Body of pancreas (tissue), 4 donors: ENCODE results near the gene MYEOV. TPM values are rescaled to one million over a fixed set of nuclear protein-coding genes. Genes with fewer than 3 reads are reported as not detected.

Experiments used
- ATAC-seq: fragments of 150-250 bp; one replicate; pipeline ENCODE4 v1.9.1; 2016
- DNase-seq, 4 donors: peaks; one replicate each; pipeline ENCODE4 v3.0.0-alpha.2; 2019
- H3K27ac ChIP-seq, 4 donors: fragments of 200-600 bp; sonication (generic); 1 replicate in 3 of 4; 2 replicates in 1 of 4; pipeline versions ENCODE4 v1.5.1 to v1.6.1; 2016 to 2019; ENCODE audit warnings: mild to moderate bottlenecking in 1 of 4, mixed read lengths in 1 of 4, moderate library complexity in 1 of 4
- H3K27me3 ChIP-seq, 2 donors: fragments of 200-600 bp; sonication (generic); one replicate each; pipeline ENCODE4 v1.6.0; 2016; ENCODE audit warnings: mild to moderate bottlenecking in 1 of 2
- H3K36me3 ChIP-seq, 2 donors: fragments of 200-600 bp; sonication (generic); replicated peaks in 1 of 2; 2 replicates each; pipeline ENCODE4 v1.5.1; 2016; ENCODE audit warnings: low read depth in 2 of 2; ENCODE audit not compliant: insufficient read depth in 1 of 2
- H3K4me1 ChIP-seq: fragments of 200-600 bp; sonication (generic); one replicate; pipeline ENCODE4 v1.6.0; 2016
- H3K4me3 ChIP-seq, 2 donors: fragments of 200-600 bp; sonication (generic); 1 replicate in 1 of 2; 2 replicates in 1 of 2; pipeline ENCODE4 v1.5.1; 2016 to 2019
- H3K9me3 ChIP-seq, 3 donors: fragments of 200-600 bp; sonication (generic); 1 replicate in 2 of 3; 2 replicates in 1 of 3; pipeline ENCODE4 v1.5.1; 2016
- POLR2A ChIP-seq, 3 donors: fragments of 450-650 bp; IDR thresholded peaks; one replicate each; pipeline ENCODE4 v1.6.1; 2016; ENCODE audit warnings: antibody characterized with exemption in 3 of 3, mild to moderate bottlenecking in 2 of 3
- WGBS, 2 donors: methylation state at CpG; one replicate each; pipeline ENCODE4 v1.1.5; 2017; 5-methylcytosine and 5-hydroxymethylcytosine counted together
- intact Hi-C: fragments of 100-400 bp; cut with DNase I; formaldehyde crosslinking; loops from one replicate; pipeline ENCODE4 v1.15.1; 2023
- total RNA-seq, 2 donors: library from RNA; depleted of rRNA; stranded (reverse); fragments of >200 nt; gene quantifications; one replicate each; pipeline ENCODE4 v1.1.0, GENCODE V29; 2016
- TF ChIP-seq, protein P1 (sequence below), 7 experiments: fragments of 450-650 bp in 4 of 7; fragments of 200-600 bp in 3 of 7; sonication (generic) in 3 of 7; IDR thresholded peaks; one replicate each; pipeline ENCODE4 v1.5.1; 2016 to 2019; ENCODE audit warnings: antibody characterized with exemption in 7 of 7

The MYEOV gene
- total RNA-seq, 2 donors from 2014 or later: 2.3 to 7.0 TPM

DNA sequence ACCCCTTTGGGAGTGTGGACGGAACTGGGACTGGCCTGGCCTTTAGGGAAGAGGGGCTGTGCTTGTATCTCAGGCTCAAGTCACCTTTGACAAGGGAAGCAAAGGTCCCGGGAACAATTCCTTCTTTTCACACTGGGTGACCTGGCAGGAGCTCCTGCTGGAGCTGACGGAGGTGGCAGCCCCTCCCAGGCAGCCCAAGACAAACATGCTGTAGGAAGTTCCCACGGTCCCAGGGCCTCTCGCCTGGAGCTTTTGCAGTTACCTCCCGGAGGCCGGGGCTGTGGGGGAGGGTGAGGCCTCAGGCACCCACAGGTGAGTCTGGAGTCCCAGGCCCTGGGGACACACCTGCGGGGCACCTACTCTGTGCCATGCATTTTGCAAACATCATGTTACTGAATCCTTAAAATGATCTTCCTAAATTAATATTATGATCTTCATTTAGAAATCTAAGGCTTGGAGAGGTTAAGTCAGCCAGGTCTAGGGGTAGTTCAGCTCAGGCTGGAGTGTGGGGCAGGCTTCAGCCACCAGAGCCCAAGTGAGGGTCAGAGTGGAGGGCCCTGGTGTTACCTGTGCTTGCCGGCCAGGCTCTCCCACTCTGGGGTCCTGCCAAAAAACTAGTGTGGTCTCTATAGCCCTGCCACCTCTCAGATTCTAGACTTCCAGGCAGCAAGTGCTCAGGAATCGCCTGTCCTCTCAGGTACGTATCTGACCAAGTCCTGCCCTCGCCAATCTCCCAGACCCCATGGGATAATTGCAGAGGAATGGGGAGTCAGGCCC is 15.7 kb upstream of the MYEOV start:
- ATAC-seq (peak; percentile 65), DNase-seq (peak; percentile 87 to 96 (median 95))
- no peaks in the 10 kb centered on the region for H3K27me3 ChIP-seq
- H3K9me3 ChIP-seq: no peaks in the 10 kb centered on the region
- peak overlapping the region; percentile 88 to 97 (median 90) for H3K27ac ChIP-seq
- no peaks in the 10 kb centered on the region for H3K36me3 ChIP-seq
- peaks cover 79% of the 10 kb centered on the region for H3K4me1 ChIP-seq
- 26 to 32% methylated on average over 11 to 12 of the region's 12 CpGs for WGBS, 2 donors
- intact Hi-C loops: no loop called here
- TF ChIP-seq POLR2A (IDR thresholded peaks at IDR 0.05): peak in 2 of 3 donors; percentile 41 to 57
- TF ChIP-seq, protein P1, sequence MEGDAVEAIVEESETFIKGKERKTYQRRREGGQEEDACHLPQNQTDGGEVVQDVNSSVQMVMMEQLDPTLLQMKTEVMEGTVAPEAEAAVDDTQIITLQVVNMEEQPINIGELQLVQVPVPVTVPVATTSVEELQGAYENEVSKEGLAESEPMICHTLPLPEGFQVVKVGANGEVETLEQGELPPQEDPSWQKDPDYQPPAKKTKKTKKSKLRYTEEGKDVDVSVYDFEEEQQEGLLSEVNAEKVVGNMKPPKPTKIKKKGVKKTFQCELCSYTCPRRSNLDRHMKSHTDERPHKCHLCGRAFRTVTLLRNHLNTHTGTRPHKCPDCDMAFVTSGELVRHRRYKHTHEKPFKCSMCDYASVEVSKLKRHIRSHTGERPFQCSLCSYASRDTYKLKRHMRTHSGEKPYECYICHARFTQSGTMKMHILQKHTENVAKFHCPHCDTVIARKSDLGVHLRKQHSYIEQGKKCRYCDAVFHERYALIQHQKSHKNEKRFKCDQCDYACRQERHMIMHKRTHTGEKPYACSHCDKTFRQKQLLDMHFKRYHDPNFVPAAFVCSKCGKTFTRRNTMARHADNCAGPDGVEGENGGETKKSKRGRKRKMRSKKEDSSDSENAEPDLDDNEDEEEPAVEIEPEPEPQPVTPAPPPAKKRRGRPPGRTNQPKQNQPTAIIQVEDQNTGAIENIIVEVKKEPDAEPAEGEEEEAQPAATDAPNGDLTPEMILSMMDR (IDR thresholded peaks at IDR 0.05): peak in 4 of 7 experiments; percentile 18 to 30 (median 26)
- H3K4me3 ChIP-seq: no peak overlapping the region

DNA sequence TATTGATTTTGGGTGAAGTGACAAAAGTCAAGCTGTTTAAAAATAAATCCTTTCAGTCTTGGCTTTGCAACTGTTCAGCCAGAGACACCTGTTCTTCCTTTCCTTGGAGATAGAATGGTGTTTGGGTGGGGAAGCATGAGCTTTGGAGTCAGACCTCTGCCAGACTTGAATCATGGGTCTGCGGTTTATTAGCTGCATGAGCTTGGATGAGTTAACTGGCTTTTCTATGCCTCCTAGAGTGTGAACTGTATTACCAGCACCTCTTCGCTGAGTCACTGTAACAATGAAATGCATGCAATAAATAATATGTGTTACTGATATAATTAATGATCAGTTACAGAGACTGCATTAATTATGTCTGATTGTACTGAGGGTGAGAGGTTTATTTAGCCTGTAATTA is 13.5 kb upstream of the MYEOV start:
- peak; percentile 38 for ATAC-seq

DNA sequence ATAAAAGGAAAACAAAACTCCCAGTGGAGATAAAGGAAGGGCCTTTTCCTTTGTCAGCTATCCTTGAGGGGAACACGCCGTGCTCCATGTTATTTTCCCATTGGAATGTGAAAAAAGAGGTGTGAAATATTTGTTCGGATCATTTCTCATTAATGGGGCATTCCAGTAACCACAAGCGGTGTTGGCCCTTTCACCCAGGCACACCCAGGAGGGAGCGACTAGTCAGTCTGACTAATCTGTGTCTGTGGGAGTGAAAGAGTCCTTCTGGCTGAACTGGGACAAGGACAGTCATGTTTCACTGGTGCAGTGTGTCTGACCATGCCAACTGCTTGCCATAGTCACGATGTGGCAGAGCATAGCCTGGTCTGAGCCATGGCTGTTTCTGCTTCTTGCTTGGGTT is 13.0 kb upstream of the MYEOV start:
- 30 to 42% methylated on average over 5 to 6 of the region's 6 CpGs for WGBS, 2 donors
- peak; percentile 37 to 73 (median 60) for DNase-seq
- H3K27ac ChIP-seq: peak overlapping the region; percentile 41 to 79 (median 74)
- ATAC-seq: peak; percentile 54
- no peaks in the 10 kb centered on the region for H3K27me3 ChIP-seq
- intact Hi-C loops: no loop called here
- no peaks in the 10 kb centered on the region for H3K9me3 ChIP-seq
- peaks cover 53% of the 10 kb centered on the region for H3K4me1 ChIP-seq
- TF ChIP-seq, protein P1 (IDR thresholded peaks at IDR 0.05): no peak
- peak in 1 of 3 donors; percentile 37 for TF ChIP-seq POLR2A (IDR thresholded peaks at IDR 0.05)
- no peak overlapping the region for H3K4me3 ChIP-seq
- no peaks in the 10 kb centered on the region for H3K36me3 ChIP-seq

More for the DNA sequence above, 13.5 kb upstream of the MYEOV start:
- TF ChIP-seq, protein P1 (IDR thresholded peaks at IDR 0.05): no peak
- no peak for TF ChIP-seq POLR2A (IDR thresholded peaks at IDR 0.05)
- intact Hi-C loops: no loop called here
- Histone ChIP-seq H3K36me3 (no peaks in the 10 kb centered on the region), H3K27me3 (no peaks in the 10 kb centered on the region), H3K4me3 (no peak overlapping the region), H3K4me1 (peaks cover 57% of the 10 kb centered on the region), H3K9me3 (no peaks in the 10 kb centered on the region), H3K27ac (peak overlapping the region; percentile 41 to 79 (median 74))
- 49 to 78% methylated on average over 2 of the region's 2 CpGs for WGBS, 2 donors
- DNase-seq: no peak

DNA sequence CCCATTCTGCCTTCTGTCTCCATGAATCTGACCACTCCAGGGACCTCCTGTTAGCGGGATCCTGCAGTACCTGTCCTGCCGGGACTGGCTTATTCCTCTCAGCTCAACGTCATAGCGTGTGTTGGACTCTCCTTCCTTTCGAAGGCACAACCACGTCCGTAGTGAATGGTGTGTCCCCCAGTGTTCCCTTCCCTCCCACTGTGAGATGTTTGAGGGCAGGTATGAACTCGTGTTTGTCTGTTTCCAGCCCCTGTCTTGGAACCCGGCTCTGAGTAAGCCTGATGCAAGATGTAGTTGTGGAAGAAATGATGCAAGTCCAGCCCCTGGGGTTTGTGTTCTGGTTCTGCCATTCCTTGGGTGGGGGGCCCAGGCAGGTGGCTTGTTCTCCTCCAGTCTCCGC is 10.5 kb upstream of the MYEOV start:
- TF ChIP-seq, protein P1 (IDR thresholded peaks at IDR 0.05): no peak
- no peak for TF ChIP-seq POLR2A (IDR thresholded peaks at IDR 0.05)
- Histone ChIP-seq H3K27ac (peak overlapping the region in 1 of 4 donors; percentile 4), H3K27me3 (no peaks in the 10 kb centered on the region), H3K4me3 (no peak overlapping the region), H3K36me3 (no peaks in the 10 kb centered on the region), H3K9me3 (no peaks in the 10 kb centered on the region), H3K4me1 (peaks cover 41% of the 10 kb centered on the region)
- no peak for ATAC-seq
- intact Hi-C loops: no loop called here
- WGBS, 2 donors: 85 to 88% methylated on average over 9 to 10 of the region's 10 CpGs
- DNase-seq: no peak
